ENCODE results near the gene STK24. TPM values are rescaled to one million over a fixed set of nuclear protein-coding genes. Genes with fewer than 3 reads are reported as not detected.

Gene STK24
- total RNA-seq, 4 donors from 2014 or later, result 29.7 to 73.5 (median 62.6) TPM

GRCh38 chr13:98429977-98430736 is 146.8 kb downstream of the STK24 start:
- intact Hi-C loops (cut with DNase I; ENCODE audit: low total_unique reads), result no loop called here
- H3K4me1 ChIP-seq, result no peaks in the 10 kb centered on the region
- H3K4me3 ChIP-seq, result no peak overlapping the region
- H3K27me3 ChIP-seq, result no peaks in the 10 kb centered on the region
- H3K27ac ChIP-seq, result no peak overlapping the region
- no peak for TF ChIP-seq CTCF (IDR thresholded peaks at IDR 0.05)
- TF ChIP-seq POLR2A (IDR thresholded peaks at IDR 0.05), result no peak
- H3K36me3 ChIP-seq, result no peaks in the 10 kb centered on the region
- no peaks in the 10 kb centered on the region for H3K9me3 ChIP-seq
- no peak for DNase-seq

GRCh38 chr13:98429531-98429930 is 147.4 kb downstream of the STK24 start:
- intact Hi-C loops (cut with DNase I; ENCODE audit: low total_unique reads), result no loop called here
- DNase-seq, result no peak
- H3K36me3 ChIP-seq, result no peaks in the 10 kb centered on the region
- H3K4me1 ChIP-seq, result no peaks in the 10 kb centered on the region
- no peak for TF ChIP-seq CTCF (IDR thresholded peaks at IDR 0.05)
- TF ChIP-seq POLR2A (IDR thresholded peaks at IDR 0.05), result no peak
- H3K27me3 ChIP-seq, result no peaks in the 10 kb centered on the region
- H3K9me3 ChIP-seq, result no peaks in the 10 kb centered on the region
- H3K27ac ChIP-seq, result no peak overlapping the region
- no peak overlapping the region for H3K4me3 ChIP-seq

GRCh38 chr13:98429081-98429480 is 147.8 kb downstream of the STK24 start:
- intact Hi-C loops (cut with DNase I; ENCODE audit: low total_unique reads), result no loop called here
- no peak overlapping the region for H3K4me3 ChIP-seq
- TF ChIP-seq POLR2A (IDR thresholded peaks at IDR 0.05) (no peak), CTCF (IDR thresholded peaks at IDR 0.05) (no peak)
- no peaks in the 10 kb centered on the region for H3K36me3 ChIP-seq
- no peaks in the 10 kb centered on the region for H3K27me3 ChIP-seq
- no peak for DNase-seq
- H3K4me1 ChIP-seq, result no peaks in the 10 kb centered on the region
- no peaks in the 10 kb centered on the region for H3K9me3 ChIP-seq
- H3K27ac ChIP-seq, result no peak overlapping the region

GRCh38 chr13:98428256-98428966 is 148.5 kb downstream of the STK24 start:
- no peaks in the 10 kb centered on the region for H3K9me3 ChIP-seq
- no peaks in the 10 kb centered on the region for H3K4me1 ChIP-seq
- H3K27ac ChIP-seq, result no peak overlapping the region
- H3K4me3 ChIP-seq, result no peak overlapping the region
- intact Hi-C loops (cut with DNase I; ENCODE audit: low total_unique reads), result no loop called here
- no peak for DNase-seq
- no peak for TF ChIP-seq POLR2A (IDR thresholded peaks at IDR 0.05)
- no peak for TF ChIP-seq CTCF (IDR thresholded peaks at IDR 0.05)
- H3K36me3 ChIP-seq, result no peaks in the 10 kb centered on the region
- H3K27me3 ChIP-seq, result no peaks in the 10 kb centered on the region

GRCh38 chr13:98427331-98427995 is 149.4 kb downstream of the STK24 start:
- Histone ChIP-seq H3K9me3 (no peaks in the 10 kb centered on the region), H3K27me3 (no peaks in the 10 kb centered on the region), H3K4me3 (no peak overlapping the region), H3K27ac (no peak overlapping the region), H3K36me3 (no peaks in the 10 kb centered on the region), H3K4me1 (no peaks in the 10 kb centered on the region)
- DNase-seq, result no peak
- intact Hi-C loops (cut with DNase I; ENCODE audit: low total_unique reads), result no loop called here
- TF ChIP-seq CTCF (IDR thresholded peaks at IDR 0.05) (no peak), POLR2A (IDR thresholded peaks at IDR 0.05) (no peak)
